GM19099 (cell line): ENCODE data around the gene ATP6V1D.

Experiments
- POLR2A ChIP-seq: IDR thresholded peaks from 3 replicates; pipeline ENCODE4 v1.6.1; 2011; ENCODE audit warnings: low read depth; ENCODE audit not compliant: insufficient read length; ENCODE audit errors: extremely low read depth

ATP6V1D gene

GRCh38 chr14:67335781-67336180, 23.8 kb downstream of the ATP6V1D start:
- TF ChIP-seq POLR2A: no peak

GRCh38 chr14:67332468-67332867, 27.1 kb downstream of the ATP6V1D start:
- no peak for TF ChIP-seq POLR2A

GRCh38 chr14:67331368-67332125, 28.1 kb downstream of the ATP6V1D start:
- no peak for TF ChIP-seq POLR2A

GRCh38 chr14:67319142-67319541, 40.5 kb downstream of the ATP6V1D start:
- no peak for TF ChIP-seq POLR2A

- TF ChIP-seq POLR2A: no peak
Observed at GRCh38 chr14:67317822-67318221, 41.8 kb downstream of the ATP6V1D start.

GRCh38 chr14:67313153-67313552, 46.5 kb downstream of the ATP6V1D start:
- no peak for TF ChIP-seq POLR2A

- TF ChIP-seq POLR2A: no peak
Observed at GRCh38 chr14:67311868-67312267, 47.7 kb downstream of the ATP6V1D start.
